GM19023 (cell line): ENCODE measurements around the gene DYNLT1.

Source experiments
- ATAC-seq: cut with Tn5 transposase; IDR thresholded peaks from one replicate; pipeline ENCODE4 v1.9.1; 2021; ENCODE audit warnings: mild to moderate bottlenecking, moderate library complexity; ENCODE audit not compliant: unreplicated experiment

Gene DYNLT1

DNA sequence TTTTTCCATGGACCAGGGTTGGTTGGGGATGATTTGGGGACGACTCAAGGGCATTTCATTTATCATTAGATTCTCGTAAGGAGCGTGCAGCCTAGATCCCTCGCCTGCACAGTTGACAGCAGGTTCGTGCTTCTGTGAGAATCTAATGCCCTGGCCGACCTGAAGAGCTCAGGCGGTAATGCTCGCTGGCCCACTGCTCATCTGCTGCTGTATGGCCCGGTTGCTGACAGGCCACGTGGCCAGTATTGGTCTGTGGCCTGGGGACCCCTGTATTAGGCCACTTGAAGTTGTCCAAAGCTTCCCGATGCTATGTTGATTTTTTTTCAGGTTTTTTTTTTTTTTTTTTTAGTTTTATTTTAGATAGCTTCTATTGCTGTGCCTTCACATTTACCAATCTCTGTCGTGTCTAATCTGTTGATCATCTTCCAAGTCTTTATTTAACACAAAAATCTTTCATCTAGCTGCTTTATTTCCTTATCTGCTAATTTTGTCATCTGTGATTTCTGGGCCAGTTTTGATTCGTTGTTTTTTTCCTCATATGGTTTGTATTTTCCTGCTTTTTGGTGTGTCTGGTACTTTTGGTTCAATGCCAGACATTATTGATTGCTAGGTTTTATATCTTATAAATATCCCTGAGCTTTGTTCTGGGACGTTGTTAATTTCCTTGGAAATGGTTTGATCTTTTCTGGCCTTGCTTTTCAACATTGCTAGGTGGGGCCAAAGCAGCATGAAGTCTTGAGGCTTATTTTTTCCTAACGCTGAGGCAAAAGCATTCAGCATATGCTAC is 41.1 kb downstream of the DYNLT1 start:
- ATAC-seq = no peak

DNA sequence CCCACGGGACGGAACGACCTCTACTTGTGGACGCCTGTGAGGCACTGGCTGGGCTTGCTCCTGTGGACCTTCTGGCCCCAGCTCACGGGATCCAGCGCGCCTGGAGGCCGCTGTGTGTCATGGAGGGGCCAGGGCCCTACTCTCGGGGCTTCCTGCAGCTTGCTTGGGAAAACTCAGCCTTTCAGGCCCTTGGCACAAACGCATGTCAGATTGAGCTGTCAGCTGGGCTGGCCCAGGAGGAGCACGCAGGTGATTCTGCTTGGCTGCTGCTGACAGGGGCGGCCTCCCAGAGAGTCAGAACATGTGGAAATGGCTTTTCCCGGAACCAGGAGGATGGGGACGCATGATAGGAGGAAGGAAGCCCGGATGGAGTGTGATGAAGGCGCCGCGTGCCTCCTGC is 44.9 kb downstream of the DYNLT1 start:
- no peak for ATAC-seq

DNA sequence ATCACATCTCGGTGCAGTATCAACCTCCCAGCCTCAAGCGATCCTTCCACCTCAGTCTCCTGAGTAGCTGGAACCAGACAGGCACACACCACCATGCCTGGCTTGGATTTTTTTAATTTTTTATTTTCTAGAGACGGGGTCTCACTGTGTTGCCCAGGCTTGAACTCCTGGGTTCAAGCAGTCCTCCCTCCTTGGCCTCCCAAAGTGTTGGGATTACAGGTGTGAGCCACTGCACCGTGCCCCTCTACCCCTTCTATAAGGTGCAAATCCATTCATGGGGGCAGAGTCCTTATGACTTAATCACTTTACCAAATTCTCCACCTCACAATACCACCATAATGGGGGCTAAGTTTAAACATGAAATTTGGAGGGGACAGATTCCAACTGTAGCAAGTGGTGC is 47.0 kb downstream of the DYNLT1 start:
- ATAC-seq = no peak

DNA sequence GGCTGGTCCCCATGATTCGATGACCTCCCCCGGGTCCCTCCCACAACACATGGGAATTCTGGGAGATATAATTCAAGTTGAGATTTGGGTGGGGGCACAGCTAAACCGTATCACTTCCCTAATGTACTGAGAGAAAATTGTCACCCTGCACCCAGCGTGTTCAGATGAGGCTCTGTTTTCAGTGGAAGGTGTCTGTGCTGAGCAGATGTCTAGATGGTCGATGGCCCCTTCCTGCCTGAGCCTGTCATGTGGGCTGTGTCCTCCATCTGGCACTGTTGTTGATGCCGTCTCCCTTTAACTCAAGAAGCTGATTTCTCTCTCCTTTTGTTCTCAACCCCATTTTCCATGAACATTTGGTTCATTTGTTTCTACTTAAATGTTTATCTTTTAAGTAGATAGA is 47.7 kb downstream of the DYNLT1 start:
- no peak for ATAC-seq

DNA sequence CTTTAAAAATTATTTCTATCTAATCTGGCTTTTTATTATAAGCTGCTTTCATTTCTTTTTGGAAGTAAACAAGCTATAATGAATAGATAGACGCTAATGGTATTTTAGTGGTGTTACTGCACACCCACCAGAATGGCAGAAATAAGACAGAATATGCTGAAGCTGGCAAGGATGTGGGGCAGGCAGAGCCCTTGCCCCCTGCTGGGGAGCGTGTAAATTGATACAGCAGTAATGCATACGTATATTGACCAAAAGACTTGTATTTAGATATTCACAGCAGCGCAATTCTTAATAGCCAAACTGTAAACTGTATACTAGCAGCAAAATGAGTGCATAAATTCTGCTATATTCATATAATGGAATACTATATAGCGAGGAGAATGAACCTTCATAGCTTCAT is 49.3 kb downstream of the DYNLT1 start:
- ATAC-seq = no peak

DNA sequence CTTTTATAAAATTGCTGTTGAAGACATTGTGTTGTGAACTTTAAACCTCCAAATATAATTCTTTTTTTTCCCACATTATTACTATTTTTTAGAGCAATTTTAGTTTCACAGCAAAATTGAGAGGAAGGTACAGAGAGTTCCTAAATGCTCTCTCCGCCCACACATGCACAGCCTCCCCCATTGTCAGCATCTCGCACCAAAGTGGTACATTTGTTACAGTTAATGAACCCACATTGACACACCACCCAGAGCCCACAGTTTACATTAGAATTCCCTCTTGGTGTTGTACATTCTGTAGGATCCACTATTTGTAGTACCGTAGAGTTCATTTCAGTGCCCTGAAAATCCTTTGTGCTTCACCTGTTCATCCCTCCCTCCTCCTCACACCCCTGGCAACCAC is 50.9 kb downstream of the DYNLT1 start:
- ATAC-seq = no peak

DNA sequence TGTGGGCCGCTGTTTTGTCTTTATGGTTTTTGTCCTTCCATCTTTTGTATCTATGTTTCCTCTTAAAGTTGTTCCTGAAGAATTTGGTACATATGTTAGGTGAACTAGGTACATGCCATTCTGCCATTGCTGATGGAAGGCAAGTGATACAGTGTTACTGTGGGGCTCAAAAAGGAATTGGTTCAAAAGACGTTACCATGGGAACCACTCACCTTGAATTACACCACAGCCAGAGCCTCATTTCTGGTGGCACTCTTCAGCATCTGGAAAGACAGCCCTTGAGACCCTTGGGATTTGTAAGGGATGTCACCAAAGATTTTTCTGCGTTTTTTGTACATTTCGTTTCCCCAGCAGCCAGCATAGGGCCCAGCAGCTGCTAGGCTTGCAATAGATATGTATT is 52.7 kb downstream of the DYNLT1 start:
- no peak for ATAC-seq

DNA sequence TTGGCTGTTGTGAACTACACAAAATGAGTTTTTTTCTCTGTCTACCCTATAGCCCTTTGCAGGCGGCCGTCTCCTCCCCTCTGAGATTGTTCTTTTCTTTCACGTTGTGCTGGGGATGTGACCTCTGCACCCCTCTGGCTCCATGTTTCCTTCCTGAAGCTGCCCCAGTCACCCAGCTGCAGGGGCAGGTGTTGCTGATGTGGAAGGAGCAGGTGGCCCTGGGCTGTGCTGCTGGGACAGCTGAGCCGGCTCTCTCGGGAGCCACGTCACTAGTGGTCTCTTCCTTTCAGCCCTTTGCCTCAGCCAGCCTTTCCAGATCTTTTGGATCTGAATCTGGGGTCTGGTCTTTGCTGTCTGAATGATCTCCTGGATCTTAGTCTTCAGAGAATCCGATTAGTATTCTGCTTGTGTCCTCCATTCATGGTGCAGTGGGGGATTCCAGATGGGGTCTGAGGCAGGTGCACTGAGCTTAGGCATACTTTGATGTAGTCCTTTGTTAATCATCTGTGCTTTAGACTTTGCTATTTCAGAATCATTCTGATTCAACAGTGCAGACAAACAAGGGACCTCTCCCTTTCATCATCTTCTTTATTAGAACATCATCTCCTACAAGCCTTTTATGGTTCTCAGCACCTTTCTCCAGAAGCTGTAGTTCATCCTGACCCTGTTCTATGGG is 53.3 kb downstream of the DYNLT1 start:
- no peak for ATAC-seq

DNA sequence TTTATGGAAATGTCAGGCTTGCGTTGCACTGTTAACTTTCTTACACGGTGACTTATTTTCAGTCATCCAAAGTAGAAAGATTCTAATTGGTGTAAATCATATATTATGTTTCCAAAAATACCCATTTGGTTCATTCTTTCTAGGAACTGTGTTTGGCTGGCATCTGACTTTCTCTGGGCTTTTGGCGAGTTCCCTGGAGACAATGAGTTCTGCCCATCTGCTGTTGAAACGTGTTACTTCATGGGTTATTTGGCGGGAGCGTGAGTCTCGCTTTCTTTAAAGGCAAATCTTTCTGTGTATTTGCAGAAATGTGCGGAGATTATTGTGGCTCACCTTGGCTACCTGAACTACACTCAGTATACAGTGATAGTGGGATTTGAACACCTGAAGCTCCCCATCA is 55.2 kb downstream of the DYNLT1 start:
- no peak for ATAC-seq

DNA sequence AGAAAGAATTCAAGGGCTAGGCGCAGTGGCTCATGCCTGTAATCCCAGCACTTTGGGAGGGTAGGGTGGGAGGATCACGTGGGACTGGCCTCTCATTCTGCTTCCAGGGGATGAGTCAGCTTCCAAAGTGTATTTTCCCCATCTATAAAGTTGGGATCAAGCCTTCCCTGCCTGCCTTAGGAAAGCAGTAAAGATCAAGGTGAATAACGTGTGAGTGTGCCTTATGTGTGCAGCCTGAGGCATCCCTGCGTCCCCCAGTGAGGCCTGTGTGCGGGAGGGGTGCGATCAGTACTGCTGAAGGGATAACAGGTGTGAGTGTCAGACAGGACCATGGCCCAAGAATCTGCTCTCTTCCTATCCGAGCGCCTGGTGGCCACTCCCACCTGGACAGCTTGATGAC is 57.9 kb downstream of the DYNLT1 start:
- no peak for ATAC-seq
